ENCODE data around the gene JCHAIN.

JCHAIN gene

GRCh38 chr4:70607334-70607853, 58.9 kb downstream of the JCHAIN start:
- TF ChIP-seq, protein P1, sequence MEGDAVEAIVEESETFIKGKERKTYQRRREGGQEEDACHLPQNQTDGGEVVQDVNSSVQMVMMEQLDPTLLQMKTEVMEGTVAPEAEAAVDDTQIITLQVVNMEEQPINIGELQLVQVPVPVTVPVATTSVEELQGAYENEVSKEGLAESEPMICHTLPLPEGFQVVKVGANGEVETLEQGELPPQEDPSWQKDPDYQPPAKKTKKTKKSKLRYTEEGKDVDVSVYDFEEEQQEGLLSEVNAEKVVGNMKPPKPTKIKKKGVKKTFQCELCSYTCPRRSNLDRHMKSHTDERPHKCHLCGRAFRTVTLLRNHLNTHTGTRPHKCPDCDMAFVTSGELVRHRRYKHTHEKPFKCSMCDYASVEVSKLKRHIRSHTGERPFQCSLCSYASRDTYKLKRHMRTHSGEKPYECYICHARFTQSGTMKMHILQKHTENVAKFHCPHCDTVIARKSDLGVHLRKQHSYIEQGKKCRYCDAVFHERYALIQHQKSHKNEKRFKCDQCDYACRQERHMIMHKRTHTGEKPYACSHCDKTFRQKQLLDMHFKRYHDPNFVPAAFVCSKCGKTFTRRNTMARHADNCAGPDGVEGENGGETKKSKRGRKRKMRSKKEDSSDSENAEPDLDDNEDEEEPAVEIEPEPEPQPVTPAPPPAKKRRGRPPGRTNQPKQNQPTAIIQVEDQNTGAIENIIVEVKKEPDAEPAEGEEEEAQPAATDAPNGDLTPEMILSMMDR (IDR thresholded peaks at IDR 0.05; ENCODE audit: borderline replicate concordance, insufficient read depth, low read depth, low read length), result no peak

DNA sequence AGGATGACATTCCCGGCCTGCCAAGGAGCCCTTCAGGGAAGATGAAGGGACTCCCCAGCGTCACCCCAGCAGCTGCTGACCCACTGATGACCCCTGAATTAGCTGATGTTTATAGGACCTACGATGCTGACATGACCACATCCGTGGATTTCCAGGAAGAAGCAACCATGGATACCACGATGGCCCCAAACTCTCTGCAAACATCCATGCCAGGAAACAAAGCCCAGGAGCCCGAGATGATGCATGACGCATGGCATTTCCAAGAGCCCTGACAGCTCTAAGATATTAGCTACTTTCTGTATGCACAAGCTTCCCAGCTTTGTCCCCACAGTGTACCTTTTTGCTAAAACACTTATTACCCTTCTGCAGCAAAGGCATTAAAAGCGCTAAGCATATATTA, 59.8 kb downstream of the JCHAIN start:
- TF ChIP-seq, protein P1 (IDR thresholded peaks at IDR 0.05; ENCODE audit: borderline replicate concordance, insufficient read depth, low read depth, low read length), result no peak
- no peak overlapping the region for H3K4me3 ChIP-seq (ENCODE audit: low read depth, low read length)

More at GRCh38 chr4:70607334-70607853, 58.9 kb downstream of the JCHAIN start:
- no peak overlapping the region for H3K4me3 ChIP-seq (ENCODE audit: low read depth, low read length)
